ENCODE data around the gene SYCE1L.

SYCE1L gene

GRCh38 chr16:77246150-77246549, 46.9 kb downstream of the SYCE1L start:
- TF ChIP-seq CTCF (IDR thresholded peaks at IDR 0.05; ENCODE audit: low read depth, low read length, missing control alignments), result no peak
- no peak for DNase-seq (ENCODE audit: low read depth)
- H3K4me3 ChIP-seq (ENCODE audit: low read depth, low read length), result no peak overlapping the region

- no peak for DNase-seq (ENCODE audit: low read depth)
- TF ChIP-seq CTCF (IDR thresholded peaks at IDR 0.05; ENCODE audit: low read depth, low read length, missing control alignments), result no peak
- no peak overlapping the region for H3K4me3 ChIP-seq (ENCODE audit: low read depth, low read length)
Measured at GRCh38 chr16:77250400-77250799, 51.2 kb downstream of the SYCE1L start.
